ENCODE measurements around the gene KCNMA1.

KCNMA1 gene

DNA sequence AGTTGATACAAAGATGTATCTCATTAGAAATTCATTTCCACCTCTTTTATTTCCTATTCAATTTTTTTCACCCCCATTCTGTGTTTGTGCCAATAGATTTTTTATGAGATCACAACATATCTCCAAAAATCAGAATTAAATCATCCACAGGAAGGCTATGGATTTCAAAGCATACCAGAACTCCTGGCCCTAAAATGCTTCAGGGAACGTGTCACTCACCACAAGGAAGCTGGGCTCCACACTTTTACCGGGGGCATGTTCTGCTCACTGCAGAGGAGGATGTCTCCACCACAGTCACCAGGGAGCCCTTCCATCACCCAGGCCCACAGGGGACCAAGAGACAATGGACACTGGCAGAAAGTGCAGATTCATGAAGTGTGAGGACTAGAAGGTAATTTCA is 456.8 kb downstream of the KCNMA1 start:
- DNase-seq (ENCODE audit: low read depth) = no peak

DNA sequence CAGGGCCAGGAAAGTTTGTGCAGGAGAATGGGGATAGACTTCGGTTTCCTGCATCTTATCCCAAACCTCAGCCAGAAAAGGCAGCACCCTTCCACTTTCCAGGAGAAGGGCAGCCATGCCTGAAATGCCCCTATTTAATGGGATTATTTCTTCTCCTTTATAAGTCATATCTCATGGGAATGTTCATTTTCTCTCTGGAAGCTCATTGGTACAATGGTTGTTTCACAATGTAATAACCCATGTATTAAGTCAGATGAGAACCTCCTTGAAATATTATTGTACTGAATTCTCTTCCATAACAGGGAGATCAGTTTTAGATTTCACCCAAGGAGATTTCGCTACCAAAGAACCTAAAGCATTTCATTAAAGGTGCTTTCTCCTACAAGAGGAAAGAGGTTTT is 457.5 kb downstream of the KCNMA1 start:
- DNase-seq (ENCODE audit: low read depth) = no peak

DNA sequence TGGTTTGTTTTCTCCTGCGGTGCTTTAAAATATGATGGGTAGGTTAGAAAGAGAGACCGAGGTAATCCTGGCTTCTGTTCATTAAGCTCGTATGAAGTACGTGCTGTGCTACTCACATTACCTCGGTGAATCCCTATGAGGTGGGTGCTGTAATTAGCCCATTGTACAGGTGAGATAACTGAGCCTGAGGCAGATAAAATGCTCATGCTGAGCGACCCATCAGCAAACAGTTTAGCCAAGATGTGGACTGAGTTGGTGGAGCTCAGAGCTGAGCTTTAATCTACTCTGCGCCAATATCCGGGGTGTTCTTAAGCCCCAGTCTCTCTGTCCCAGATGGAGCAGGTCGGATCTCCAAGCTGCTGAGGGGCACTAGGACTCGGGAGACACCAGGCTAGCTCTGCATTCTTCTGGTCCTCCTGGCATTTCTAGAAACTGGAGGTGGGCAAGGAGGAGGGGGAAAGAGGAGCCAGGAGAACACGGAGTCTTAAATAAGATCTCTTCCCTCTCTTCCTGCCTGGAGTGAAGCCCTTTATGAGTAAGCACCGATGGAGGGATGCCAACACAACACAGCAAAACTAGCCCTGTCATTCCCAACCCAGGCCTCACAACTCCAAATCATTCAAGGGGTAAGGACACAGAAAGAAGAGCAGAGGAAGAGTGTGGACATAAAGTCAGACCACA is 458.5 kb downstream of the KCNMA1 start:
- DNase-seq (ENCODE audit: low read depth) = no peak

DNA sequence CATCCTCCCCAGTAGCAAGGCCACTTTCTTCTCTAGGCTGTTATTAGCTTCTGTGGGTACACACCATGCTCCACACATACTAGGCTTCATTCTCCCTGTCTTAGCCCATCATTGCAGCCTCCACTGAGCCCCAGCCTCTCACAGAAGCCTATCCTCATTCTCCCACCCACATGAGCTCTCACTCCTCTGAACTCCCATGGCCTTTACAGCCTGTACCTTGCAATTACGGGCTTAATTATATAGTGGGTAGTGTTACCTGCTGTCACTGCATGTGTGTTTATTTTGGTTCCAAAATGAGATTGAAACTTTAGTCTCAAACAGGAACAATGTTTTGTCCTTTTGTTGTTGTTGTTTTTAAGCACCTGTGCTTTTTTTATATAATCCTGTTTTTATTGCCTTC is 460.0 kb downstream of the KCNMA1 start:
- DNase-seq (ENCODE audit: low read depth) = no peak

DNA sequence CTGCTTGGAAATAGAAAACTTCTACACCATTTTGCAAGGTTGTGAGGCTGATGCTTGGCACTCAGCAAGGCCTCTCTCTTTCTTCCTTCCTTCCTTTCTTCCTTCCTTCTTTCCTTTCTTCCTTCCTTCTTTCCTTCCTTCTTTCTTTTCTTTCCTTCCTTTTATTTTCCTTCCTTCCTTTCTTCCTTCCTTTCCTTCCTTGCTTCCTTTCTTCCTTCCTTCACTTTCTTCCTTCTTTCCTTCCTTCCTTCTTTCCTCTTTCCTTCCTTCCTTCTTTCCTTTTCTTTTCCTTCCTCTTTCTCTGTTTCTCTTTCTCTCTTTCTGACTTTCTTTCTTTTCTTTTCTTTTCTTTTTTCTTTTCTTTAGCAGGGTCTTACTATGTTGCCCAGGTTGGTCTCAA is 460.4 kb downstream of the KCNMA1 start:
- no peak for DNase-seq (ENCODE audit: low read depth)

DNA sequence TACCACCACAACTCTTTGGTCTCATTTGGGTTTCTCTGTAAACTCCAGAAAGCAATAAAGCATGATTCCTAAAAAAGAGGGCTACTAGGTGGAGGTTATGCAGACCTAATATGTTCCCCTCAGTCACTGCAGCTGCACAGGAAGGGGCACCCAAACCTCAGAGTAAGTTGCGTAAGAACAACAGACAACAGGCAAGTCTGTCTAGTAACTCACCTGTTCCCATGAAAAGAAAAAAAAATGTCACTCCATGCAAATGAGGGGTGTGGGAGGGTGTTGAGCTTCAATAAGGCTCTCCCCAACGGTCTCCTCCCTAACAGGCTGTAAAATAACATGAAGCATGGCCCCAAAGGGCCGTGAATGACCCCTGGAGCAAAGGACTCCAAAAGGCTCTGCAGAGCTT is 461.4 kb downstream of the KCNMA1 start:
- no peak for DNase-seq (ENCODE audit: low read depth)

DNA sequence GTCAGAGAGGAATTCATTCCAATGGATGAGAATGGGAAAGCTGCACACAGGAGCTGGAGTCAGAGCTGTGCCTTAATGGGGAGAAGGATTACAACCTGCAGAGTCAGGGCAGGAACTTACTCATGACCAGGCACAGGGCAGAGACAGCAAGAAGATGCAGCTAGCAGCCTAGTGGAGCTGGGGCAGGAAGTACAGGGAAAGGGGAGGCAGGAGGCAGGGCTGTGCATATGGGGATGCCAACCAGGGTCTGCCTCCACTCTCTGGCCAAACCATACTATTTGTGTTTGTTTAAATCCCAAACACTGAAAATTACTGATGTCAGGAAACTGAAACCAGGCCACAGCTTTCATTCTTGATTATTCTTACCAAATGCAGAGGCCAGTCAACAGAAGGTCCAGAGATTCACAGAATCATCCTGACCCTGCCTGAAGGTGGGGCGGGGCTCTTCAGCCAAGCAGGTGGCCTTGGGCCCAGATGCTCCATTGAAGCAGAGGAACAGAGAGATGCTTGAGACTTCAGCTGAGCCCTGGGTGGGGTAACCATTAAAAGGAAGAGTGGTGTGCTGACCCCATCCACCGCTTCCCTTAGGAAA is 461.9 kb downstream of the KCNMA1 start:
- DNase-seq (ENCODE audit: low read depth) = no peak

DNA sequence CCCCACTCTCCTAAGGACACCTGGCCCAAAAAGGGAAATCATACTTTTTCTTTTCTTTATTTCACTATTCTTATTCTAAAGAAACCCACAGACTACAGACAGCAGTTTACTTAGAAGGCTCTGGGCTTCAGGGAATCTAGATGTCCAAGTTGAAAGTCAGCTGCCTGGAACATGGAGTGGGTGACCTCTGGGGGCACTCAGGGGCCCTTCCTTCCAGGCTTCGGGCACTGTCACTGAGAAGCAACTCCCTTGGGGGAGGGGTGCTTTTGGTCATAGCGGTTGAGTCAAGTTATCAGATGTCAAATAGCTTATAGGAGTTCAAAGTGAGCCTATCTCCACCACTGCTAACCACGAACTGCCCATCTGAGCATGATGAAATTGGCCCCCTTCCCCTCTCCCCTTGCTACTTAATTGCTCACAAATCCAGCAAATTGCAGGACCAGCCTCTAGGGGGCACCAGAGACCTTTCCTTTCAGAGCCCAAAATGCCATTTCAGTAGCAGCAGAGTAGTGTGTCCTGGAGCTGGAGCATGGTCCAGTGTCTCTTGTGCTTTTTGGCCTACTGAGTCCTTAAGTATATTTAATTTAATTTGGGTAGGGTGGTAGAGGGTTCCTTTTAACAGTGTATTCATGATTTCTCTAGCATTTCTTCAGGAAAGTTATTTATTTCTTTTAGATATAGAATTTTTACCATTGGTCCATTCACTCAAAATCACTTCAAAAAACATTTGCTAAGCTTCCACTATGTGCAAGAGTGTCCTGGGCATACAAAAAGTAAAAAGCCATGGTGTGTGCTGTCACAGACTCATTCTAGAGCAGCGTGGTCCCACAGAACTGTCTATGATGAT is 463.8 kb downstream of the KCNMA1 start:
- peak; percentile 17 for DNase-seq (ENCODE audit: low read depth)

DNA sequence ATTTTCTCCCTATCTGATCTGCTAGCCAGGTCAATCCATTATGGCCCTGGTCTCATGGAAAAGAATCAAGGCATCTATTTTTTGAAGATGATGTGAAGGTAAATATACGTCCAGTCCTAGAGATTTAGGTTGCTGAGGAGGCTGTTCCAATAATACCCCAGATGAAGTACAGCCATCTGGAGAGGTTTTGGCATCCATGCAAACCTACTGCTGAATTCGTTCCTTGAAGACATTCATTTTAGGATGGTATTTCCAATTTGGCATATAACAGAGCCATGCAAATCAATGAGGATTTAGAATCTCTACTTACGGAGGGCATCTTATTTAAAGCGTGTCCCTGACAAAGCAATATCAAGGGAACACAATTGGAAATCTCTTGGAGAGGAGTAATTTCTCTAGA is 465.5 kb downstream of the KCNMA1 start:
- DNase-seq (ENCODE audit: low read depth) = no peak

DNA sequence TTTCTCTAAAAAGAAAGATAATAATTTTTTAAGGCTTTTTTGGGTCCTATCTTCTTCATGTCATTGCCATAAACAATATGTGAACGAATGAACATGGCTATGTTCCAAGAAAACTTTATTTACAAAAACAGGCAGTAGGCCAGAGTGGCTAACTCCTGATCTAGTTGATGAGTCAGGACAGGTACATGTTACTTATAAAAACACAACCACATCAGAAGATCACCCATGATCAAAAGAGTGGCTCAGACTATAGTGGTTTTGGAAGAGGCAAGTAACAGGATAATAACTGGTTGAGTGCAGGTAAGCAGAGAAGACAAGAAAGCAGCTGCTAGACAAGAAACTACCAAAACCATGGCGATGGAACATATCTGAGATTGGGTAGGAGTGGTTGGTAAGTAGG is 468.7 kb downstream of the KCNMA1 start:
- DNase-seq (ENCODE audit: low read depth) = no peak

DNA sequence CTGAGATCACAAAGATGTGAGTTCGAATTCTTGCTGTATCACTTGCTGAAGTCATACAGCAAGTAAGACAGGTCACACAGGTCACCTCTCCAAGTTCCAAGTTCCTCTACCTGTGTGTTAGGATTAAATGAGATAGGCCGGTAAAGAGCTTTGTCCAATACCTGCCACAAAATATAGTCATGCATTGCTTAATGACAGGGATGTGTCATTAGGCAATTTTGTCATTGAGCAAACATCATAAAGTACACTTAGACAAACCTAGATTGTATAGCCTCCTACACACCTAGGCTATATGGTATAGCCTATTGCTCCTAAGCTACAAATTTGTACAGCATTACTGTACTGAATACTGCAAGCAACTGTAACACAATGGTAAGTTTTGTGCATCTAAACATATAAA is 469.4 kb downstream of the KCNMA1 start:
- DNase-seq (ENCODE audit: low read depth) = no peak

DNA sequence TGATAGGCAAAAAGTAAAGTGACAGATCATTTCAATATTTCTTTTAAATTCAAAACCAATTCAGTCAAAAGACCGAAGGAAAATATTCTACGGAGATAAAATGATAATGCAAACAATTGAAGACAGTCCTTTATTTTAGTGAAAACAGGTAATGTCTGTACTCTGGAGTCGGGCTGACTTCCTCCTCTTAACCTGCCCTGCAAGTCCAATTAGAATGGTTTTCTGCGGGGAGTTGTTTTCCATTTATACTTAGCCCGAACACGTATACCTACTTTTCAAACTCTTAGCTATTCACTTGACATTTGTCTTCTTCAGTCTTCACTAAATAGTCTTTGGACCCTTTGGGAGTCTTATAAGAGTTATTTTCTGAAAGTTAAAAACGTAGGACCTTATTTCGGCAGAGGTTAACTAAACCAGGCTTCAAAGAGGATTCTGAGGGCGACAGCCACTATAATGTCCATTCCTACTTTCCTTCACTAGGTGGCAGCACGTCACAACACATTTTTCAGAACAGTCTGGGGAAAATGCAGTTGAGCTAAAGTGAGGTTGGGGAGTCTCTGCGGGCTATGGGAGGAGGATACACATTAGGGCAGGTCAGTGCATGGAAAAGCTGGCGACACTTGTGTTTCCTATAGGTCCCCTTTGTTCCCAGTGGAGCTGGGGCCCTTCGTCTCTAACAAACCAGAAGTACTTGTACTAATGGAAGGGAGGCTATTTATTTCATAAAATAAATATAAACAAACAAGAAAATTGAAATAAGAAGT is 472.0 kb downstream of the KCNMA1 start:
- no peak for DNase-seq (ENCODE audit: low read depth)

DNA sequence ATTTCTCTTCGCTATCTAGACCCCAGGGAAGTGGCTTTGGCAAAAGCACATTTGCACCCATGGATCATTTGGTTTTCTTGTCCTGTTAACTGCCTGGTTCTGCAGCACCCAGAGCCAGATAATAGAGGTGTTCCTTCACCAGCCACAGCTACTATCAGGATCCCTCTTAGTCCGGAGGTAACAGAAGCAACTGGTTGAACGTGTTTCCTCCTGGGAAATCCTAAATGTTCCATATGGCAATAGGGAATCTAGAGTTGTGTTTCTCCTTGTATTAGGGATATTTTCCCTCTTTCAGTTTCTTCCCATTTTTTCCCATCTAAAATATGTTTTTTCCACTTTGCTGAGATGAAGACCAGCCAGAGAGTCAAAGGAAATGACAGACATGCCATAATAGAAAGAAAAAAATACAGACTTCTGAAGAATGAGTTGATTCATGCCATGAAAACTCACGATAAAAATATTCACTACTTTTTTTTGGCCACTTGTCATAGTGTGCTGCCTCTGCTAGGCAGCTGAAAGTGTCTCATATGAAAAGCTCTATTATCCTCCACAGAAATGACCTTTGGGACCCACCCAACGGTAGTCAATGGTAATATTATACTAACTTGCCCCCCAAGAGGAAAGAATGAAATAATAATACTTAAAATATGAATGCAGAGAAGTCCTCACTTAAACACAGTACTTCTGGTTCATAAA is 472.8 kb downstream of the KCNMA1 start:
- no peak for DNase-seq (ENCODE audit: low read depth)

DNA sequence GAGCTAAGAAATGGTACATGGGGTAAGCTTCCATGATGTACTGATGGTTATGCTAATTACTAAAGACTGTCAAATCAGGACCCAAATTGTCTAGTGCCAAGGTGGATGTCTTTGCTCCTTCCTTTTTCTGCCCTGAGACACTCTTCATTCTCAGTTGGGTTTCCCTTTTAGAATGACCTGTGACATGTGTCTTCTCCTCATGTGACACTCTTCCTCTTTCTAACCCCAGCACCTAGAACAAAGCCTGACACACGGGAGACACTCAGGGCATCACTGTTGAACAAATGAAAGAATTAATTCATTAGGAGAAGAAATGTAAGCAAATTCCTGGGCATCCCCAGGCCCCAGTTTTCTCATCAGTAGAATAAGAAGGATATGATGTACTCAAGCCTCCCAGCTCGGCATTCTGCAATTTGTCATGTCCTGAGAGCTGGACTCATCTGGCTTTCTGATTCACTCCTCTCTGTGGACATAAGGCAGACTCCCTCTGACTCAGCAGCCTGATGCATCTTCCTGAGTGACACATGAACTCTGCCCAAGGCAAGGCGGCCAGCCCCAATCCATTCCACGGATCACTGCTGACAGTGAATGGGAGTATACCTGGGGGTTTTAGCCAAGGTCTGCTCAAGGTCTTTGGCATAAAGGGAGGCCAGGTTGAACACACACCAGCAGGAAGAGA is 473.8 kb downstream of the KCNMA1 start:
- DNase-seq (ENCODE audit: low read depth) = no peak

DNA sequence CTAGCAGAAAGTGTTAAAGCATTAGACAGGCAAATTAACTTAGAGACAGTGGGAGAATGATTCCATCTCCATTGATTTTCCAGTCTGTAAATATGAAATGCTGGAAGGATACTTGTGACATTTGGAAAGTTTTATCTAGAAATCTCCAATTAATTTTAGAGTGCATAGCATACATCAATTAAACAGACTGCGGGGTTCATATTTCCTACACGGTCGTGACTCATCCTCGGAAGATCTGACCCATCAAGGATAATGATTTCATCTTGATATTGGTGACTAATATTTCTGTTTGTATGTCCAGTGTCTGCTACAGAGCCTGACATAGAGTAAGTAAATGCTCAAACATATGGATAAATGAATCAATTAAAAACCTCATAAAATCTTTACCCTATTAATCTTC is 474.9 kb downstream of the KCNMA1 start:
- no peak for DNase-seq (ENCODE audit: low read depth)

DNA sequence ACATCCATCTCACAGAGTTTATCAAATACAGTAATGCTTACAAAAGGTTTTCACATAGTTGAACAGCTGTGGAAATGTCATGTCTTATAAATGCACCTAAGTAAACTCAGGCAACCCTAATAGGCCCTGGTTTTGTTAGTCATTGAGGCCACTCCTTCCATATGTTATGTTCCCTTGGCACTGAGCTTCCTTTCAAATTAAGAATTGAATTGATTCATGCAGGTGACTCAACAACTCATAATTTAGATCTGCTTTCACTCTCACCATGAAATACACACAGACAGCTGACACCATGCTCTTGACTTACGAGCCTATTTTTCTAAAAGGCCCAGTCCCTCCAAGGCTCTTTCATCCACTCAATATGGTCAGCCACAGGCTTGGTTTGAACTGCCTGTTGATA is 476.9 kb downstream of the KCNMA1 start:
- DNase-seq (ENCODE audit: low read depth) = no peak

DNA sequence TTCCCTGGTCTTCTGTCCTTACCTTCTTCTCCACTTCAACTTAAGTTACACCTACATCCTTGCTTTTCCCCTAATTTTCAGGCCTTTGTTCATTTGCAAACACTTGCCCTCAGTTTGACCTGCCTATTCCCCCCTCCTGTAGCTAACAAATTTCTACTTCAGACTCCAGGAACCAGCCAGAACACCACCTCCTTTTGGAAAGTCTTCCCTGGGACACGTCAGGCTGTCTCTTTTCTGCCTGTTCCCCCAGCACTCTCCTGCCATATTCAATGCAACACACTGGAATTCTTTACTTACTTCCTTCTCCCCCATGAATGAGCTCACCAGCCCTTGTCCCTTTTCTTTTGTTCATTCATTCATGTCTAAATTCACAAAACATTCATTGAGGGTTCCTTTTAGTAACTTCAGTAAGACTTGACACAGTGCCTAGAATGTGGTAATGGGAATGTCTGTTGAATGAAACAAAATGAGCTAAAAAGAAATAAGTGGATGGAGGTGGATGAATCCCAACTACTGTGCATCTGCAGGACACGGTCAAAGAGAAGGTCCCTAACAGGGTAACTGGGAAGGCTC is 478.0 kb downstream of the KCNMA1 start:
- no peak for DNase-seq (ENCODE audit: low read depth)

DNA sequence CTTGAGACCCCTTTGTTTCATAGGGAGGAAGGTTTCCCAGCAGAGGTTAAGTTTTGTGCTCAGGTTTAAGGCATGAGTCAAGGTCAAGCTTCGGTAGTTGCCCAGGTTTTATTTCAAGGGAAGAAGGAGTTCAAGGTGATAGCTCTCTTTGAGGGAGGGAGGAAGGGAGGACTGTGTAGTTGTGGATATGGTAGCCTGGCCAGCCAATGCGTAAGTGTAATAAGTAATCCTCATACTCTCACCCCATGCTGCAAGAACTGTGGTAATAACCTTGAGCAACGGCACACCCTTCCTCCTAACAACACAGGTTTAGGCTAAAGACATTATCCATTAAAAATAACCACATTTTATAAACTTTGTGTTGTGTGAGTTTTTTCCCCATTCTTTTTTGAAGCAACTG is 478.9 kb downstream of the KCNMA1 start:
- DNase-seq (ENCODE audit: low read depth) = no peak

DNA sequence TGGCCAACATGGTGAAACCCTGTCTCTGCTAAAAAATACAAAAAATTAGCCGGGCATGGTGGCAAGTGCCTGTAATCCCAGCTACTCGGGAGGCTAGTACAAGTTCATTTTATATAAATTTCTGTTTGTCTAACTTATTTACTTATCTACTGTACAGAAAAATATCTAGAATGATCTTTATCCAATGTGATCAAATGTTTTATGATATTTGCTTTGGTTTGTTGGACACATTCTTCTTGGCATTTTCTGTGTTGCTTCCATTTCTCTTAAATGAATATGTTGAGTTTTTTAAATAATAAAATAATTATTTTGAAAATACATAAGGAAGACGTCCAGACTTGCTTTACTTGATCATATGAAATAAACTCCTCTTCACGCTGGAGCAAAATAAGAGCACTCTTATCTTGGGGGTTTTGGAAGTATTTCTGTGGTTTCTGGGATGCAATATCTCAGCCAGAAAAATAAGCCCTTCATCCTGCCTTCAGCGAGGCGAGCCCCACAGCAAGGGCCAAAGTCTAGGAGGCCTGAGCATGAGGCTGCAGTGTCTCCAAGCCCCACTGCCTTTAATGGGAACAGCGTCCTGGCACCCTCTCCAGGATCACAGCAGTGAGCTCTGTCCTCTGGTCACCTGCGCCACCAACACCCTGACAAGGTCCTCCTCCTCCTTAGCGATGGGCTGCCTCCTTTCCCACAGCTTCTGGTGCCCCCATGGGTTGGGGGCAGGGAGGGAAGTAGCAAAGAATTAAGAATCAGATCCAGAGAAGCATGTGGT is 480.2 kb downstream of the KCNMA1 start:
- DNase-seq (ENCODE audit: low read depth) = no peak

DNA sequence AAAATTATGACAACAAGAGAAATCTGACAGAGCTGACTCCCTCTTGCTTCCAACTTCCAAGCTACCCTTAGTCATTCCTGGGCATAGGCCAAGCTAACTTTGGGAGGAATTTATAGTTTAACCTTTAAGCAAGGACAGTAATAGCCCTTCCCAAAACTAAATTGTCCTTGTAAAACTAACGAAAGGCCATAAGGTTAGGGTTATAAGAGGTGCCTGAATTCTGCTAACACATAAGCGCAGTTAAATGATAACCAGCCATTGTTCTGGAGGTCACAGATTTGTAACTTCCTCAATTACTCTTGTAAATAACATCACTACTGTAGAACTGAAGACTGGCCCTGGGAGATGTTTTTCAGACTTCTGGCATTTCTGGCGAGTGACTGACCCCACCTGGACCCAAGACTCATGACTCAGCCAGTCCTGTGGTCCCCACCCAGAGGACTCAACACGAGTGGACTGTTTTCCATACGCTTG is 481.2 kb downstream of the KCNMA1 start:
- DNase-seq (ENCODE audit: low read depth) = no peak

Data from activated T-helper 1 cell treated with Interleukin-2 at 50 U/mL for 16 hours (primary cell).